WTC11 (cell line): ENCODE measurements around the gene GOLGA8J. TPM values are rescaled to one million over a fixed set of nuclear protein-coding genes. Genes with fewer than 3 reads are reported as not detected.

Source experiments
- ATAC-seq: fragments of 200-7000 bp; cut with Tn5 transposase; 2 replicates; pipeline ENCODE4 v1.10.0; 2021; ENCODE audit warnings: mild to moderate bottlenecking, moderate library complexity
- CTCF ChIA-PET: fragments of 300-600 bp; sonication (Branson Sonifier 250); formaldehyde crosslinking; loops from one replicate; lab custom pipeline; 2021; ENCODE audit warnings: antibody characterized with exemption; lab: Charles Lee
- POLR2A ChIA-PET: fragments of 350-600 bp; sonication (Branson Sonifier 250); formaldehyde crosslinking; loops from one replicate; lab custom pipeline; 2021; ENCODE audit warnings: antibody characterized with exemption; lab: Charles Lee
- DNase-seq: peaks from one replicate; pipeline ENCODE4 v3.0.0; 2021; ENCODE audit warnings: low spot score
- H3K27ac Mint-ChIP-seq: 2 replicates; pipeline ENCODE4 v1.8.0; 2021; ENCODE audit warnings: mixed read lengths
- H3K27me3 Mint-ChIP-seq: 2 replicates; pipeline ENCODE4 v1.8.0; 2021; ENCODE audit warnings: low read depth, mild to moderate bottlenecking, moderate library complexity, mixed read lengths
- H3K36me3 Mint-ChIP-seq: 2 replicates; pipeline ENCODE4 v1.8.0; 2021; ENCODE audit warnings: mixed read lengths
- H3K4me1 Mint-ChIP-seq: 2 replicates; pipeline ENCODE4 v1.8.0; 2022; ENCODE audit warnings: mixed read lengths
- H3K4me3 Mint-ChIP-seq: 2 replicates; pipeline ENCODE4 v1.8.0; 2021; ENCODE audit warnings: mild to moderate bottlenecking, moderate library complexity, mixed read lengths
- H3K9me3 Mint-ChIP-seq: 2 replicates; pipeline ENCODE4 v1.8.0; 2021; ENCODE audit warnings: mixed read lengths
- AR ChIP-seq: fragments of 250-450 bp; sonication (Bioruptor Pico); IDR thresholded peaks from 2 replicates; pipeline ENCODE4 v1.9.0; 2021; ENCODE audit warnings: mild to moderate bottlenecking
- ATF3 ChIP-seq: sonication (generic); formaldehyde crosslinking; conservative IDR thresholded peaks from 2 replicates; pipeline ENCODE4 v1.8.1; 2022; ENCODE audit warnings: mild to moderate bottlenecking, missing genetic modification reagents
- CDX4 ChIP-seq: fragments of 250-450 bp; sonication (Bioruptor Pico); IDR thresholded peaks from 2 replicates; pipeline ENCODE4 v1.9.0; 2021; ENCODE audit warnings: moderate library complexity, mild to moderate bottlenecking, inconsistent platforms, borderline replicate concordance
- CTCF ChIP-seq: fragments of 200-600 bp; IDR thresholded peaks from 2 replicates; pipeline ENCODE4 v1.8.0; 2022; ENCODE audit warnings: antibody characterized with exemption
- E2F4 ChIP-seq: sonication (generic); formaldehyde crosslinking; IDR thresholded peaks from 2 replicates; pipeline ENCODE4 v1.8.1; 2022; ENCODE audit warnings: low read depth, mild to moderate bottlenecking, moderate library complexity, missing genetic modification reagents, borderline replicate concordance
- EMX1 ChIP-seq: fragments of 250-450 bp; sonication (Bioruptor Pico); IDR thresholded peaks from 2 replicates; pipeline ENCODE4 v1.8.0; 2021; ENCODE audit warnings: mild to moderate bottlenecking
- ETV6 ChIP-seq: sonication (generic); formaldehyde crosslinking; IDR thresholded peaks from 2 replicates; pipeline ENCODE4 v1.8.1; 2022; ENCODE audit warnings: mild to moderate bottlenecking, missing genetic modification reagents
- GABPB1 ChIP-seq: sonication (generic); formaldehyde crosslinking; IDR thresholded peaks from 2 replicates; pipeline ENCODE4 v1.8.1; 2023; ENCODE audit warnings: mild to moderate bottlenecking, missing genetic modification reagents
- GTF2I ChIP-seq: fragments of 250-450 bp; sonication (Bioruptor Pico); conservative IDR thresholded peaks from 2 replicates; pipeline ENCODE4 v1.4.0; 2021; ENCODE audit warnings: mild to moderate bottlenecking
- KAT7 ChIP-seq: sonication (generic); formaldehyde crosslinking; IDR thresholded peaks from 2 replicates; pipeline ENCODE4 v1.8.1; 2023; ENCODE audit warnings: missing genetic modification reagents, mild to moderate bottlenecking, borderline replicate concordance
- MLX ChIP-seq: sonication (generic); formaldehyde crosslinking; IDR thresholded peaks from 2 replicates; pipeline ENCODE4 v1.8.1; 2023; ENCODE audit warnings: mild to moderate bottlenecking, missing genetic modification reagents, moderate library complexity
- NFATC4 ChIP-seq: fragments of 250-450 bp; sonication (Bioruptor Pico); IDR thresholded peaks from 2 replicates; pipeline ENCODE4 v1.9.0; 2021; ENCODE audit warnings: mild to moderate bottlenecking
- NFE2L1 ChIP-seq: sonication (generic); formaldehyde crosslinking; IDR thresholded peaks from 2 replicates; pipeline ENCODE4 v1.8.1; 2023; ENCODE audit warnings: missing genetic modification reagents
- PRDM15 ChIP-seq: sonication (generic); formaldehyde crosslinking; IDR thresholded peaks from 2 replicates; pipeline ENCODE4 v1.8.0; 2022; ENCODE audit warnings: missing genetic modification reagents
- SOX15 ChIP-seq: fragments of 250-450 bp; sonication (Bioruptor Pico); IDR thresholded peaks from 2 replicates; pipeline ENCODE4 v1.9.0; 2021; ENCODE audit warnings: mild to moderate bottlenecking
- USF1 ChIP-seq: sonication (generic); formaldehyde crosslinking; IDR thresholded peaks from 2 replicates; pipeline ENCODE4 v1.8.0; 2022; ENCODE audit warnings: mild to moderate bottlenecking, missing genetic modification reagents
- ZNF317 ChIP-seq: sonication (generic); formaldehyde crosslinking; IDR thresholded peaks from 2 replicates; pipeline ENCODE4 v1.8.1; 2023; ENCODE audit warnings: low read depth, mild to moderate bottlenecking, moderate library complexity, missing genetic modification reagents, borderline replicate concordance
- ZNF396 ChIP-seq: fragments of 250-450 bp; sonication (Bioruptor Pico); IDR thresholded peaks from 2 replicates; pipeline ENCODE4 v1.8.0; 2021; ENCODE audit warnings: mild to moderate bottlenecking, moderate library complexity, borderline replicate concordance
- ZSCAN18 ChIP-seq: fragments of 250-450 bp; sonication (Bioruptor Pico); IDR thresholded peaks from 2 replicates; pipeline ENCODE4 v2.1.2; 2022; ENCODE audit warnings: mild to moderate bottlenecking, moderate library complexity
- total RNA-seq: library from RNA; stranded (reverse); gene quantifications from 3 replicates; pipeline ENCODE4 v1.2.3, GENCODE V29; 2021

The GOLGA8J gene
- total RNA-seq, 1 experiment from 2014 or later, result 0.33 TPM

- ATAC-seq, result no peak
- H3K27me3 Mint-ChIP-seq, result no peaks in the 10 kb centered on the region; the same call in 1 of the 2 replicates
- POLR2A ChIA-PET, result no interaction called here
- H3K9me3 Mint-ChIP-seq, result no peaks in the 10 kb centered on the region
- H3K4me1 Mint-ChIP-seq, result no peaks in the 10 kb centered on the region
- CTCF ChIA-PET, result no interaction called here
- H3K27ac Mint-ChIP-seq, result no peak overlapping the region
- DNase-seq, result no peak
- H3K4me3 Mint-ChIP-seq, result no peak overlapping the region
- peaks cover 2% of the 10 kb centered on the region; the same call in 1 of the 2 replicates for H3K36me3 Mint-ChIP-seq
- TF ChIP-seq ATF3 (CRISPR knock-in tag) (no peak), NFE2L1 (no peak), AR (CRISPR knock-in tag) (no peak), ZNF396 (CRISPR knock-in tag) (no peak), MLX (no peak), GTF2I (CRISPR knock-in tag) (no peak), PRDM15 (CRISPR knock-in tag) (no peak), USF1 (CRISPR knock-in tag) (no peak), EMX1 (CRISPR knock-in tag) (no peak), GABPB1 (CRISPR knock-in tag) (no peak), KAT7 (no peak), ETV6 (CRISPR knock-in tag) (no peak), NFATC4 (CRISPR knock-in tag) (no peak)
Observed at GRCh38 chr15:30055604-30056003, 27.2 kb upstream of the GOLGA8J start.

GRCh38 chr15:30056166-30056565, 26.6 kb upstream of the GOLGA8J start:
- no peaks in the 10 kb centered on the region for H3K9me3 Mint-ChIP-seq
- CTCF ChIA-PET, result no interaction called here
- no peaks in the 10 kb centered on the region for H3K4me1 Mint-ChIP-seq
- no peaks in the 10 kb centered on the region; the same call in 1 of the 2 replicates for H3K27me3 Mint-ChIP-seq
- H3K27ac Mint-ChIP-seq, result no peak overlapping the region
- ATAC-seq (no peak), DNase-seq (no peak)
- peaks cover 2% of the 10 kb centered on the region; the same call in 1 of the 2 replicates for H3K36me3 Mint-ChIP-seq
- H3K4me3 Mint-ChIP-seq, result no peak overlapping the region
- POLR2A ChIA-PET, result no interaction called here
- TF ChIP-seq USF1 (CRISPR knock-in tag) (no peak), E2F4 (CRISPR knock-in tag) (no peak), CDX4 (CRISPR knock-in tag) (no peak), CTCF (no peak), ZSCAN18 (CRISPR knock-in tag) (no peak), ZNF317 (CRISPR knock-in tag) (no peak), SOX15 (CRISPR knock-in tag) (no peak)
